Kidney (tissue), 14 donors: ENCODE data around the gene PLRG1. TPM values are rescaled to one million over a fixed set of nuclear protein-coding genes. Genes with fewer than 3 reads are reported as not detected.

Source experiments
- DNase-seq, 5 donors: peaks; one replicate each; pipeline ENCODE4 v3.0.0-alpha.2; 2013 to 2020
- FAIRE-seq: peaks from 2 replicates; lab custom pipeline; 2012; peaks lifted over from hg19 to GRCh38; lab: Jason Lieb, UNC
- H3K27ac ChIP-seq, 2 donors: one replicate each; pipeline ENCODE4 v1.7.0; 2013; ENCODE audit warnings: low read depth in 2 of 2, low read length in 2 of 2, inconsistent platforms in 1 of 2
- H3K27me3 ChIP-seq: one replicate; pipeline ENCODE4 v1.7.1; 2013; ENCODE audit warnings: low read length, inconsistent platforms; ENCODE audit not compliant: control insufficient read depth, insufficient read depth
- H3K36me3 ChIP-seq, 3 donors: one replicate each; pipeline versions ENCODE4 v1.7.0 to v1.7.1; 2013; ENCODE audit warnings: low read length in 3 of 3, control low read depth in 1 of 3, inconsistent platforms in 1 of 3; ENCODE audit not compliant: insufficient read depth in 3 of 3, control insufficient read depth in 2 of 3
- H3K4me1 ChIP-seq, 3 donors: one replicate each; pipeline versions ENCODE4 v1.7.0 to v1.7.1; 2013; ENCODE audit warnings: low read length in 3 of 3, inconsistent platforms in 1 of 3, low read depth in 1 of 3; ENCODE audit not compliant: control insufficient read depth in 2 of 3, insufficient read depth in 2 of 3
- H3K4me3 ChIP-seq, 3 donors: one replicate each; pipeline versions ENCODE4 v1.7.0 to v1.8.1; 2013; ENCODE audit warnings: low read length in 3 of 3, control low read depth in 1 of 3, inconsistent platforms in 1 of 3
- H3K9ac ChIP-seq, 3 donors: one replicate each; pipeline versions ENCODE4 v1.7.0 to v1.7.1; 2013; ENCODE audit warnings: low read length in 3 of 3, control low read depth in 1 of 3, inconsistent platforms in 1 of 3
- H3K9me3 ChIP-seq, 3 donors: one replicate each; pipeline versions ENCODE4 v1.7.0 to v1.7.1; 2013; ENCODE audit warnings: low read length in 3 of 3, control low read depth in 1 of 3, inconsistent platforms in 1 of 3; ENCODE audit not compliant: control insufficient read depth in 2 of 3, insufficient read depth in 1 of 3
- CTCF ChIP-seq: IDR thresholded peaks from 3 replicates; pipeline ENCODE4 v1.5.1; 2012; ENCODE audit warnings: mild to moderate bottlenecking, moderate library complexity, borderline replicate concordance; ENCODE audit not compliant: insufficient read depth; ENCODE audit errors: extremely low read depth
- intact Hi-C: fragments of 100-400 bp; cut with DNase I; formaldehyde crosslinking; loops from one replicate; pipeline ENCODE4 v1.11.1; 2022
- polyA plus RNA-seq: library from polyadenylated mRNA; stranded (reverse); fragments of 350-450 nt; fragmentation: Illumina TruSeq; extraction: RNeasy Lipid Tissue Mini Kit (QIAGEN cat#74804); gene quantifications from one replicate; pipeline ENCODE4 v1.2.3, GENCODE V29; 2014; ENCODE audit warnings: low read depth, low replicate concordance; ENCODE audit not compliant: insufficient read depth
- total RNA-seq: library from RNA; stranded (reverse); fragmentation: NEBNext Ultra II Directional; extraction: Animal tissue kit (Norgen Biotek cat#: 25700); gene quantifications from one replicate; pipeline ENCODE4 v1.2.1, GENCODE V29; 2021
- donor health status: control.
- donor health status: control.
- donor health status: control.
- donor health status: control.
- donor health status: control.
- donor health status: DM: yes; HTN: yes; CAD: no.
- donor health status: Normal renal cell carcinoma (clear cell type).

Gene PLRG1
- total and polyA plus RNA-seq, 2 donors from 2014 or later, result 54.6 to 69.7 TPM

GRCh38 chr4:154583677-154584076 lies 33.5 kb upstream of the PLRG1 start:
- DNase-seq (no peak), FAIRE-seq (no peak)
- H3K9me3 ChIP-seq, result no peaks in the 10 kb centered on the region
- no peaks in the 10 kb centered on the region for H3K4me1 ChIP-seq
- H3K36me3 ChIP-seq, result no peaks in the 10 kb centered on the region
- H3K27me3 ChIP-seq, result no peaks in the 10 kb centered on the region
- TF ChIP-seq CTCF, result no peak
- no peak overlapping the region for H3K4me3 ChIP-seq
- intact Hi-C loops, result no loop called here
- H3K27ac ChIP-seq, result no peak overlapping the region
- no peak overlapping the region for H3K9ac ChIP-seq

GRCh38 chr4:154583230-154583629 lies 33.0 kb upstream of the PLRG1 start:
- FAIRE-seq, result no peak
- TF ChIP-seq CTCF, result no peak
- H3K27ac ChIP-seq, result no peak overlapping the region
- H3K9me3 ChIP-seq, result no peaks in the 10 kb centered on the region
- H3K27me3 ChIP-seq, result no peaks in the 10 kb centered on the region
- H3K4me3 ChIP-seq, result no peak overlapping the region
- no peak for DNase-seq
- intact Hi-C loops, result no loop called here
- no peak overlapping the region for H3K9ac ChIP-seq
- no peaks in the 10 kb centered on the region for H3K36me3 ChIP-seq
- no peaks in the 10 kb centered on the region for H3K4me1 ChIP-seq

GRCh38 chr4:154582723-154583122 lies 32.5 kb upstream of the PLRG1 start:
- Histone ChIP-seq H3K27ac (no peak overlapping the region), H3K9ac (no peak overlapping the region), H3K9me3 (no peaks in the 10 kb centered on the region), H3K4me1 (no peaks in the 10 kb centered on the region), H3K36me3 (no peaks in the 10 kb centered on the region), H3K4me3 (no peak overlapping the region), H3K27me3 (no peaks in the 10 kb centered on the region)
- no peak for TF ChIP-seq CTCF
- FAIRE-seq, result no peak
- intact Hi-C loops, result no loop called here
- no peak for DNase-seq

- Histone ChIP-seq H3K27me3 (no peaks in the 10 kb centered on the region), H3K4me1 (no peaks in the 10 kb centered on the region), H3K36me3 (no peaks in the 10 kb centered on the region), H3K9ac (no peak overlapping the region), H3K27ac (no peak overlapping the region), H3K9me3 (no peaks in the 10 kb centered on the region), H3K4me3 (no peak overlapping the region)
- no peak for TF ChIP-seq CTCF
- DNase-seq, result no peak
- intact Hi-C loops, result no loop called here
- FAIRE-seq, result no peak
Observed at GRCh38 chr4:154579927-154580326, 29.7 kb upstream of the PLRG1 start.
